MM.1S (cell line): ENCODE data around the gene NEDD4L.

Source experiments
- DNase-seq: peaks from one replicate; pipeline ENCODE4 v3.0.0-alpha.2; 2015
- H2AFZ ChIP-seq: fragments of 300-600 bp; sonication (generic); 2 replicates; pipeline ENCODE4 v1.6.0; 2016; ENCODE audit warnings: antibody characterized with exemption, low read length
- H3F3A ChIP-seq: fragments of 300-600 bp; sonication (generic); 2 replicates; pipeline ENCODE4 v1.6.1; 2016; ENCODE audit warnings: mild to moderate bottlenecking, antibody characterized with exemption, low read length, moderate library complexity, mixed read lengths; ENCODE audit not compliant: insufficient read depth
- H3K27ac ChIP-seq: fragments of 300-600 bp; sonication (generic); 2 replicates; pipeline ENCODE4 v1.5.1; 2016; ENCODE audit warnings: mild to moderate bottlenecking, low read length
- H3K27me3 ChIP-seq: fragments of 300-600 bp; sonication (generic); replicated peaks from 2 replicates; pipeline ENCODE4 v1.6.0; 2016; ENCODE audit warnings: low read length; ENCODE audit not compliant: insufficient read depth
- H3K36me3 ChIP-seq: fragments of 300-600 bp; sonication (generic); replicated peaks from 2 replicates; pipeline ENCODE4 v1.6.1; 2016; ENCODE audit warnings: mild to moderate bottlenecking, low read length, mixed read lengths; ENCODE audit not compliant: insufficient read depth
- H3K4me1 ChIP-seq: fragments of 300-600 bp; sonication (generic); 2 replicates; pipeline ENCODE4 v1.6.1; 2016; ENCODE audit warnings: low read length, mixed read lengths
- H3K4me2 ChIP-seq: fragments of 300-600 bp; sonication (generic); 2 replicates; pipeline ENCODE4 v1.6.0; 2016; ENCODE audit warnings: low read depth, low read length
- H3K4me3 ChIP-seq: fragments of 300-600 bp; sonication (generic); 2 replicates; pipeline ENCODE4 v1.5.1; 2016; ENCODE audit warnings: low read length, mixed read lengths
- H3K79me2 ChIP-seq: fragments of 300-600 bp; sonication (generic); 2 replicates; pipeline ENCODE4 v1.6.1; 2016; ENCODE audit warnings: mixed run types, low read length, mixed read lengths
- H3K9ac ChIP-seq: fragments of 300-600 bp; sonication (generic); 2 replicates; pipeline ENCODE4 v1.6.1; 2016; ENCODE audit warnings: low read length, mixed read lengths
- H3K9me2 ChIP-seq: fragments of 300-600 bp; sonication (generic); replicated peaks from 2 replicates; pipeline ENCODE4 v1.6.1; 2016; ENCODE audit warnings: mild to moderate bottlenecking, low read length, mixed read lengths; ENCODE audit not compliant: insufficient read depth
- H3K9me3 ChIP-seq: fragments of 300-600 bp; sonication (generic); replicated peaks from 2 replicates; pipeline ENCODE4 v1.6.1; 2016; ENCODE audit warnings: mild to moderate bottlenecking, low read length, mixed read lengths; ENCODE audit not compliant: insufficient read depth
- H4K20me1 ChIP-seq: fragments of 300-600 bp; sonication (generic); 2 replicates; pipeline ENCODE4 v1.6.1; 2016; ENCODE audit warnings: mild to moderate bottlenecking, low read length, moderate library complexity, mixed read lengths; ENCODE audit not compliant: insufficient read depth
- EZH2 ChIP-seq: fragments of 300-600 bp; sonication (generic); optimal IDR thresholded peaks from 2 replicates; pipeline ENCODE3; 2017; ENCODE audit warnings: low read depth, mild to moderate bottlenecking, antibody characterized with exemption, low read length, mixed read lengths
- EZH2phosphoT487 ChIP-seq: fragments of 300-600 bp; sonication (generic); IDR thresholded peaks from 2 replicates; pipeline ENCODE4 v1.6.1; 2018; ENCODE audit warnings: antibody characterized with exemption, low read length
- TF ChIP-seq, protein P1 (sequence below): fragments of 300-600 bp; sonication (generic); IDR thresholded peaks from 2 replicates; pipeline ENCODE4 v1.5.1; 2016; ENCODE audit warnings: antibody characterized with exemption, low read length, mixed read lengths

Gene NEDD4L

DNA sequence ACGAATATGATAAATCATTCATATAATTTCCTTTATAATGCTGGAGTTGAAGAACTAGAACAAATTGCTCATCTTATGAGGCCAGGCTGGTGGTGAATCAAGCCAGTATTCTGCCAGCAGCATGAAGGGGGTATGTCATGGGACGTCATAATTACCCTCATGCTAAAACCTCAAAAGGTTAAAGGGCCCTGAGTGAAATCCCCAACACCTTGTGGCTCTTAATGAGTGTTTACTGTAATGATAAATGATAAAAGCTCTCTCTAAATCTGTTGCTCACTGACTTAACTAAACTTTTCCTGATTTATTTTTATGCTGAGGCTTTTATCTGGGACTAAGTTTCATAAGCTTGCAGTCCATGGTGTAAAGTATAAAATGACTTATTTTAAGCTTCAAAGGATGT is 18.3 kb upstream of the NEDD4L start:
- H4K20me1 ChIP-seq: no peaks in the 10 kb centered on the region
- H2AFZ ChIP-seq: no peak overlapping the region
- no peak overlapping the region for H3K27ac ChIP-seq
- TF ChIP-seq EZH2phosphoT487: no peak
- TF ChIP-seq, protein P1, sequence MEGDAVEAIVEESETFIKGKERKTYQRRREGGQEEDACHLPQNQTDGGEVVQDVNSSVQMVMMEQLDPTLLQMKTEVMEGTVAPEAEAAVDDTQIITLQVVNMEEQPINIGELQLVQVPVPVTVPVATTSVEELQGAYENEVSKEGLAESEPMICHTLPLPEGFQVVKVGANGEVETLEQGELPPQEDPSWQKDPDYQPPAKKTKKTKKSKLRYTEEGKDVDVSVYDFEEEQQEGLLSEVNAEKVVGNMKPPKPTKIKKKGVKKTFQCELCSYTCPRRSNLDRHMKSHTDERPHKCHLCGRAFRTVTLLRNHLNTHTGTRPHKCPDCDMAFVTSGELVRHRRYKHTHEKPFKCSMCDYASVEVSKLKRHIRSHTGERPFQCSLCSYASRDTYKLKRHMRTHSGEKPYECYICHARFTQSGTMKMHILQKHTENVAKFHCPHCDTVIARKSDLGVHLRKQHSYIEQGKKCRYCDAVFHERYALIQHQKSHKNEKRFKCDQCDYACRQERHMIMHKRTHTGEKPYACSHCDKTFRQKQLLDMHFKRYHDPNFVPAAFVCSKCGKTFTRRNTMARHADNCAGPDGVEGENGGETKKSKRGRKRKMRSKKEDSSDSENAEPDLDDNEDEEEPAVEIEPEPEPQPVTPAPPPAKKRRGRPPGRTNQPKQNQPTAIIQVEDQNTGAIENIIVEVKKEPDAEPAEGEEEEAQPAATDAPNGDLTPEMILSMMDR: no peak
- no peak for TF ChIP-seq EZH2
- peaks cover 5% of the 10 kb centered on the region; the same call in 1 of the 2 replicates for H3K4me1 ChIP-seq
- no peak for DNase-seq
- no peaks in the 10 kb centered on the region for H3K9me3 ChIP-seq
- H3K36me3 ChIP-seq: no peaks in the 10 kb centered on the region
- no peaks in the 10 kb centered on the region for H3K9me2 ChIP-seq
- H3K4me3 ChIP-seq: no peak overlapping the region
- H3K79me2 ChIP-seq: no peaks in the 10 kb centered on the region
- no peaks in the 10 kb centered on the region for H3F3A ChIP-seq
- H3K27me3 ChIP-seq: no peaks in the 10 kb centered on the region
- no peak overlapping the region for H3K9ac ChIP-seq
- H3K4me2 ChIP-seq: no peak overlapping the region

DNA sequence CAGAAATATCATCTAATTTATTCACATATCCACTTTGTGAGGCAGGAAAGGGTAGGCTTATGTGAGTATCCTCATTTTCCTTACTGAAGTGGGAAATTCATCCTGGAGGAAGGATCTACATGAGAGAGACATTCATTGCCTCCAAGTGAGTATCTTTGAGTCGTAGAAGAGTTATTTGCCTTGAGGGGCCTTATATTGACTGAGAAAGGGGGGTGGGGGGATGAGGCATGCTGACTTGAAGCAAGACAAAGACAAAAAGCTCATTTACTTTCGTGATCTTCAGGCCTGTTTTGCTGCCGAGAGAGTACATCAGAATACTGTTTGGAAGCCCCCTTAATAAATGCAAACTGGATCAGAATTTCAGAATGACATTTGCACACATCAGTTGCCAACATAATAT is 17.6 kb upstream of the NEDD4L start:
- no peak for DNase-seq
- H3K27me3 ChIP-seq: no peaks in the 10 kb centered on the region
- no peak overlapping the region for H2AFZ ChIP-seq
- H3F3A ChIP-seq: no peaks in the 10 kb centered on the region
- H3K9me3 ChIP-seq: no peaks in the 10 kb centered on the region
- H3K4me3 ChIP-seq: no peak overlapping the region
- H3K9me2 ChIP-seq: no peaks in the 10 kb centered on the region
- H3K9ac ChIP-seq: no peak overlapping the region
- no peaks in the 10 kb centered on the region for H3K36me3 ChIP-seq
- H3K79me2 ChIP-seq: no peaks in the 10 kb centered on the region
- TF ChIP-seq EZH2phosphoT487 (no peak), EZH2 (no peak)
- TF ChIP-seq, protein P1: no peak
- H4K20me1 ChIP-seq: no peaks in the 10 kb centered on the region
- H3K4me2 ChIP-seq: no peak overlapping the region
- H3K4me1 ChIP-seq: peaks cover 5% of the 10 kb centered on the region; the same call in 1 of the 2 replicates
- no peak overlapping the region for H3K27ac ChIP-seq

DNA sequence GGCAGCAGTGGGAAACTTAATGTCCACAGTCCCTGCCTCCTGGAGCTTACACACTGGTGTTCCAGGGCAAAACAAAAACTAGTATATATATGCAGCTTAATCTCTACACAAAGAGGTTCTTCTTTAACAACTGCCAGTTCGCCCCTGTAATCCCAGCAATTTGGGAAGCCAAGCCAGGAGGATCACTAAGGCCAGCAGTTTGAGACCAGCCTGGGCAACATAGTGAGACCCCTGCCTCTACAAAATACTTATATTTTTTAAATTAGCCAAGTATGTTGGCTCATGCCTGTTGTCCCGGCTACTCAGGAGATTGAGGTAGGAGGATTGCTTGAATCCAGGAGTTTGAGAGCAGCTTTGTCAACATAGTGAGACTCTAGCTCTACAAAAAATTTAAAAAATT is 17.2 kb upstream of the NEDD4L start:
- H2AFZ ChIP-seq: no peak overlapping the region
- H3K4me1 ChIP-seq: peaks cover 1% of the 10 kb centered on the region; the same call in 1 of the 2 replicates
- H3K9me2 ChIP-seq: no peaks in the 10 kb centered on the region
- no peak overlapping the region for H3K4me3 ChIP-seq
- H4K20me1 ChIP-seq: no peaks in the 10 kb centered on the region
- H3K4me2 ChIP-seq: no peak overlapping the region
- no peaks in the 10 kb centered on the region for H3K79me2 ChIP-seq
- no peaks in the 10 kb centered on the region for H3K9me3 ChIP-seq
- H3K9ac ChIP-seq: no peak overlapping the region
- no peaks in the 10 kb centered on the region for H3K36me3 ChIP-seq
- no peak overlapping the region for H3K27ac ChIP-seq
- no peaks in the 10 kb centered on the region for H3F3A ChIP-seq
- TF ChIP-seq EZH2phosphoT487 (no peak), EZH2 (no peak)
- TF ChIP-seq, protein P1: no peak
- H3K27me3 ChIP-seq: no peaks in the 10 kb centered on the region
- no peak for DNase-seq
